ENCODE data around the gene STRIP2. TPM values are rescaled to one million over a fixed set of nuclear protein-coding genes. Genes with fewer than 3 reads are reported as not detected.

STRIP2 gene
- total and polyA plus RNA-seq, 2 donors from 2014 or later, result 0.88 to 9.0 TPM

- no peak for TF ChIP-seq CTCF (IDR thresholded peaks at IDR 0.05; ENCODE audit: borderline replicate concordance, extremely low read depth, insufficient read depth)
- Histone ChIP-seq H3K27ac (ENCODE audit: low read depth in 2 of 2, low read length in 2 of 2) (no peak overlapping the region), H3K4me3 (ENCODE audit: low read length in 3 of 3) (no peak overlapping the region), H3K36me3 (ENCODE audit: control insufficient read depth in 2 of 3, insufficient read depth in 3 of 3, low read length in 3 of 3) (no peaks in the 10 kb centered on the region), H3K4me1 (ENCODE audit: control insufficient read depth in 2 of 3, insufficient read depth in 2 of 3, low read depth in 1 of 3, low read length in 3 of 3) (peaks cover 0 to 7% (median 0%) of the 10 kb centered on the region in 3 donors), H3K9me3 (ENCODE audit: control insufficient read depth in 2 of 3, insufficient read depth in 1 of 3, low read length in 3 of 3) (no peaks in the 10 kb centered on the region), H3K9ac (ENCODE audit: low read length in 3 of 3) (no peak overlapping the region), H3K27me3 (ENCODE audit: control insufficient read depth, insufficient read depth, low read length) (no peaks in the 10 kb centered on the region)
- FAIRE-seq, result no peak
- DNase-seq, result no peak
- intact Hi-C loops (cut with DNase I), result no loop called here
These were observed 69.5 kb downstream of the STRIP2 start for GRCh38 chr7:129503725-129504124.

- intact Hi-C loops (cut with DNase I), result no loop called here
These were observed 78.0 kb downstream of the STRIP2 start for GRCh38 chr7:129512192-129512591.

GRCh38 chr7:129513546-129513945, 79.3 kb downstream of the STRIP2 start:
- intact Hi-C loops (cut with DNase I), result no loop called here
- no peak overlapping the region for H3K27ac ChIP-seq (ENCODE audit: low read depth in 2 of 2, low read length in 2 of 2)
- DNase-seq, result no peak
- H3K36me3 ChIP-seq (ENCODE audit: control insufficient read depth in 2 of 3, insufficient read depth in 3 of 3, low read length in 3 of 3), result no peaks in the 10 kb centered on the region
- H3K9me3 ChIP-seq (ENCODE audit: control insufficient read depth in 2 of 3, insufficient read depth in 1 of 3, low read length in 3 of 3), result no peaks in the 10 kb centered on the region
- no peaks in the 10 kb centered on the region for H3K27me3 ChIP-seq (ENCODE audit: control insufficient read depth, insufficient read depth, low read length)
- TF ChIP-seq CTCF (IDR thresholded peaks at IDR 0.05; ENCODE audit: borderline replicate concordance, extremely low read depth, insufficient read depth), result no peak
- H3K9ac ChIP-seq (ENCODE audit: low read length in 3 of 3), result no peak overlapping the region
- no peaks in the 10 kb centered on the region for H3K4me1 ChIP-seq (ENCODE audit: control insufficient read depth in 2 of 3, insufficient read depth in 2 of 3, low read depth in 1 of 3, low read length in 3 of 3)
- H3K4me3 ChIP-seq (ENCODE audit: low read length in 3 of 3), result no peak overlapping the region
- no peak for FAIRE-seq

More at GRCh38 chr7:129512192-129512591, 78.0 kb downstream of the STRIP2 start:
- Histone ChIP-seq H3K4me1 (ENCODE audit: control insufficient read depth in 2 of 3, insufficient read depth in 2 of 3, low read depth in 1 of 3, low read length in 3 of 3) (no peaks in the 10 kb centered on the region), H3K9ac (ENCODE audit: low read length in 3 of 3) (no peak overlapping the region), H3K36me3 (ENCODE audit: control insufficient read depth in 2 of 3, insufficient read depth in 3 of 3, low read length in 3 of 3) (no peaks in the 10 kb centered on the region), H3K27ac (ENCODE audit: low read depth in 2 of 2, low read length in 2 of 2) (no peak overlapping the region), H3K4me3 (ENCODE audit: low read length in 3 of 3) (no peak overlapping the region), H3K27me3 (ENCODE audit: control insufficient read depth, insufficient read depth, low read length) (no peaks in the 10 kb centered on the region), H3K9me3 (ENCODE audit: control insufficient read depth in 2 of 3, insufficient read depth in 1 of 3, low read length in 3 of 3) (no peaks in the 10 kb centered on the region)
- no peak for TF ChIP-seq CTCF (IDR thresholded peaks at IDR 0.05; ENCODE audit: borderline replicate concordance, extremely low read depth, insufficient read depth)
- FAIRE-seq, result no peak
- no peak for DNase-seq

- Histone ChIP-seq H3K27ac (ENCODE audit: low read depth in 2 of 2, low read length in 2 of 2) (no peak overlapping the region), H3K4me1 (ENCODE audit: control insufficient read depth in 2 of 3, insufficient read depth in 2 of 3, low read depth in 1 of 3, low read length in 3 of 3) (no peaks in the 10 kb centered on the region), H3K36me3 (ENCODE audit: control insufficient read depth in 2 of 3, insufficient read depth in 3 of 3, low read length in 3 of 3) (no peaks in the 10 kb centered on the region), H3K27me3 (ENCODE audit: control insufficient read depth, insufficient read depth, low read length) (no peaks in the 10 kb centered on the region), H3K9ac (ENCODE audit: low read length in 3 of 3) (no peak overlapping the region), H3K4me3 (ENCODE audit: low read length in 3 of 3) (no peak overlapping the region), H3K9me3 (ENCODE audit: control insufficient read depth in 2 of 3, insufficient read depth in 1 of 3, low read length in 3 of 3) (no peaks in the 10 kb centered on the region)
- intact Hi-C loops (cut with DNase I), result no loop called here
- no peak for TF ChIP-seq CTCF (IDR thresholded peaks at IDR 0.05; ENCODE audit: borderline replicate concordance, extremely low read depth, insufficient read depth)
- DNase-seq (no peak), FAIRE-seq (no peak)
These were observed 80.5 kb downstream of the STRIP2 start for GRCh38 chr7:129514683-129515082.
